K562 (cell line): ENCODE measurements around the gene CYB5R2. TPM values are rescaled to one million over a fixed set of nuclear protein-coding genes. Genes with fewer than 3 reads are reported as not detected.

Source experiments
- ATAC-seq: fragments of 200-7000 bp; cut with Tn5 transposase; 3 replicates; pipeline ENCODE4 v1.9.1; 2020; ENCODE audit warnings: moderate library complexity
- BruUV-seq: library from RNA; stranded (reverse); fragments of 400-500 nt; replicated peaks from 2 replicates; lab custom pipeline; 2021; lab: Mats Ljungman, UMichigan
- CTCF ChIA-PET: fragments of 300-600 bp; formaldehyde crosslinking; extraction: SDS; loops from one replicate; lab custom pipeline; 2021; ENCODE audit warnings: low intra/inter-chr PET ratio; lab: Yijun Ruan, JAX
- POLR2A ChIA-PET: fragments of 300-600, 350-650 bp; sonication (Branson Sonifier 250); formaldehyde crosslinking; extraction: SDS; loops from one replicate; lab custom pipeline; 2021; ENCODE audit warnings: antibody characterized with exemption, inconsistent platforms; lab: Yijun Ruan, JAX
- DNase-seq, 4 experiments: peaks; one replicate each; pipeline versions ENCODE4 v3.0.0 to v3.0.0-alpha.2; 2011 to 2018; ENCODE audit warnings: low spot score in 3 of 4, mixed read lengths in 3 of 4; ENCODE audit errors: extremely low read depth in 1 of 4
- FAIRE-seq: peaks from 2 replicates; lab custom pipeline; 2011; peaks lifted over from hg19 to GRCh38; lab: Jason Lieb, UNC
- H2AFZ ChIP-seq: 2 replicates; pipeline ENCODE4 v1.6.0; 2011; ENCODE audit warnings: low read depth, low read length, control low read depth, inconsistent platforms
- H3K27ac ChIP-seq: fragments of 200-600 bp; 3 replicates; pipeline ENCODE4 v1.8.0; 2011; ENCODE audit warnings: low read depth, mild to moderate bottlenecking, control low read depth, inconsistent platforms, low read length, moderate library complexity, mixed read lengths; ENCODE audit errors: extremely low read depth
- H3K27me3 ChIP-seq, 2 experiments: fragments of 300-600 bp in 1 of 2; 2 replicates in 1 of 2; 3 replicates in 1 of 2; pipeline versions ENCODE4 v1.6.0 to v1.8.0; 2011; ENCODE audit warnings: inconsistent platforms in 2 of 2, low read length in 2 of 2, mild to moderate bottlenecking in 1 of 2, mixed read lengths in 1 of 2, moderate library complexity in 1 of 2; ENCODE audit not compliant: control insufficient read depth in 2 of 2, insufficient read depth in 2 of 2
- H3K36me3 ChIP-seq: fragments of 300-600 bp; 3 replicates; pipeline ENCODE4 v1.8.0; 2011; ENCODE audit warnings: mild to moderate bottlenecking, low read length, inconsistent platforms; ENCODE audit not compliant: control insufficient read depth, insufficient read depth
- H3K4me1 ChIP-seq, 2 experiments: fragments of 200-600 bp in 1 of 2; replicated peaks in 1 of 2; 2 replicates in 1 of 2; 3 replicates in 1 of 2; pipeline versions ENCODE4 v1.5.1 to v1.8.0; 2011; ENCODE audit warnings: inconsistent platforms in 2 of 2, low read length in 2 of 2, mild to moderate bottlenecking in 1 of 2, mixed read lengths in 1 of 2, moderate library complexity in 1 of 2; ENCODE audit not compliant: control insufficient read depth in 2 of 2, insufficient read depth in 2 of 2
- H3K4me2 ChIP-seq: 2 replicates; pipeline ENCODE4 v1.6.1; 2011; ENCODE audit warnings: low read length, control low read depth, inconsistent platforms, mixed read lengths; ENCODE audit not compliant: insufficient read depth
- H3K4me3 ChIP-seq: fragments of 200-600 bp; sonication (generic), shearing (Covaris generic); 2 replicates; pipeline ENCODE4 v1.5.1; 2016; ENCODE audit warnings: control low read depth, inconsistent platforms
- H3K79me2 ChIP-seq: fragments of 200-600 bp; 3 replicates; pipeline ENCODE4 v1.8.0; 2011; ENCODE audit warnings: low read length, inconsistent platforms; ENCODE audit not compliant: control insufficient read depth, insufficient read depth
- H3K9ac ChIP-seq, 2 experiments: 2 replicates each; pipeline versions ENCODE4 v1.6.0 to v1.6.1; 2011; ENCODE audit warnings: low read depth in 2 of 2, low read length in 2 of 2, control low read depth in 1 of 2, inconsistent platforms in 1 of 2, mild to moderate bottlenecking in 1 of 2, mixed read lengths in 1 of 2; ENCODE audit not compliant: insufficient read depth in 1 of 2
- H3K9me1 ChIP-seq: one replicate; pipeline ENCODE4 v1.6.0; 2011; ENCODE audit warnings: inconsistent platforms, mild to moderate bottlenecking, low read length, moderate library complexity; ENCODE audit not compliant: control insufficient read depth, insufficient read depth
- H3K9me3 ChIP-seq: replicated peaks from 2 replicates; pipeline ENCODE4 v1.5.1; 2011; ENCODE audit warnings: low read depth, low read length, inconsistent platforms; ENCODE audit not compliant: control insufficient read depth, insufficient read depth
- H4K20me1 ChIP-seq: replicated peaks from 2 replicates; pipeline ENCODE4 v1.6.1; 2011; ENCODE audit warnings: low read length, inconsistent platforms, mixed read lengths; ENCODE audit not compliant: control insufficient read depth, insufficient read depth
- BACH1 ChIP-seq: fragments of 200-800 bp; sonication (Bioruptor generic); IDR thresholded peaks from 2 replicates; pipeline ENCODE4 v1.6.1; 2016; ENCODE audit warnings: missing genetic modification characterization, missing compliant biosample characterization
- CSDE1 ChIP-seq, 2 experiments: fragments of 450-650 bp; IDR thresholded peaks; 2 replicates each; pipeline ENCODE4 v1.6.1; 2016; ENCODE audit warnings: mild to moderate bottlenecking in 1 of 2
- E2F1 ChIP-seq: sonication (generic); formaldehyde crosslinking; IDR thresholded peaks from 2 replicates; pipeline ENCODE4 v1.8.1; 2023; ENCODE audit warnings: mild to moderate bottlenecking, missing genetic modification reagents, moderate library complexity
- HES1 ChIP-seq: fragments of 450-650 bp; IDR thresholded peaks from 2 replicates; pipeline ENCODE4 v1.6.1; 2016; ENCODE audit warnings: low read depth, mild to moderate bottlenecking, moderate library complexity
- HEY1 ChIP-seq: fragments of 250-450 bp; sonication (Bioruptor Pico); IDR thresholded peaks from 2 replicates; pipeline ENCODE4 v1.5.0; 2020; ENCODE audit warnings: mild to moderate bottlenecking, moderate library complexity, borderline replicate concordance
- HMGN3 ChIP-seq: IDR thresholded peaks from 2 replicates; pipeline ENCODE4 v1.6.1; 2011; ENCODE audit warnings: borderline replicate concordance, low read depth, mild to moderate bottlenecking, mixed read lengths, low read length; ENCODE audit not compliant: insufficient read length; ENCODE audit errors: extremely low read depth
- KAT7 ChIP-seq: sonication (generic); formaldehyde crosslinking; IDR thresholded peaks from 2 replicates; pipeline ENCODE4 v1.8.0; 2022; ENCODE audit warnings: missing genetic modification reagents, mild to moderate bottlenecking, borderline replicate concordance
- LCOR ChIP-seq: sonication (generic); formaldehyde crosslinking; IDR thresholded peaks from 2 replicates; pipeline ENCODE4 v1.8.0; 2022; ENCODE audit warnings: mild to moderate bottlenecking, missing genetic modification reagents
- MTA3 ChIP-seq: fragments of 450-650 bp; formaldehyde crosslinking; IDR thresholded peaks from 2 replicates; pipeline ENCODE4 v1.6.1; 2017; ENCODE audit warnings: mild to moderate bottlenecking, borderline replicate concordance
- TBL1XR1 ChIP-seq, 2 experiments: IDR thresholded peaks; 2 replicates each; pipeline ENCODE4 v1.6.1; 2012; ENCODE audit warnings: improper control_type of control experiment in 2 of 2, low read length in 2 of 2, mild to moderate bottlenecking in 1 of 2
- THRA ChIP-seq: fragments of 450-650 bp; IDR thresholded peaks from 2 replicates; pipeline ENCODE4 v1.6.1; 2017; ENCODE audit warnings: mild to moderate bottlenecking, moderate library complexity
- UBTF ChIP-seq, 2 experiments: IDR thresholded peaks; 2 replicates each; pipeline ENCODE4 v1.6.1; 2012; ENCODE audit warnings: improper control_type of control experiment in 2 of 2, low read depth in 2 of 2, low read length in 2 of 2, borderline replicate concordance in 1 of 2
- ZBTB12 ChIP-seq: fragments of 250-450 bp; sonication (Bioruptor Pico); IDR thresholded peaks from 2 replicates; pipeline ENCODE4 v1.4.0; 2020
- ZBTB26 ChIP-seq: fragments of 450-650 bp; formaldehyde crosslinking; IDR thresholded peaks from 2 replicates; pipeline ENCODE4 v1.4.0; 2022; ENCODE audit warnings: missing genetic modification characterization
- WGBS: fragments of 100-300 bp; shearing (Covaris generic); methylation state at CpG from one replicate; pipeline ENCODE4 v1.1.6; 2016; ENCODE audit warnings: low coverage, mixed read lengths; ENCODE audit not compliant: insufficient coverage; ENCODE audit errors: missing lambda C conversion rate; 5-methylcytosine and 5-hydroxymethylcytosine counted together
- in situ Hi-C: fragments of 300-500 bp; cut with MboI; formaldehyde crosslinking; loops from 4 replicates; pipeline ENCODE4 v1.15.0; 2018; ENCODE audit warnings: inconsistent platforms, mixed read lengths
- intact Hi-C: fragments of 100-400 bp; cut with micrococcal nuclease; formaldehyde crosslinking; loops from 2 replicates; pipeline ENCODE4 v1.14.2; 2022
- polyA plus RNA-seq, 8 experiments: library from polyadenylated mRNA; depleted of rRNA in 4 of 8; stranded (reverse) in 5 of 8; unstranded in 3 of 8; fragments of >200 nt; fragmentation: Nextera tagmentation in 2 of 8; fragmentation: Illumina TruSeq in 1 of 8; extraction: Ambion mirVana in 2 of 8; extraction: Trizol in 1 of 8; gene quantifications; 2 replicates each; pipeline versions ENCODE4 v1.2.1 to v1.2.3, GENCODE V29; 2011 to 2014; ENCODE audit warnings: inconsistent platforms in 1 of 8, missing spikeins in 1 of 8
- total RNA-seq, 7 experiments: library from RNA; depleted of rRNA in 6 of 7; stranded (reverse); fragments of >200 nt in 6 of 7; fragmentation: Illumina TruSeq in 2 of 7; extraction: Trizol in 2 of 7; gene quantifications; 2 replicates each; pipeline versions ENCODE4 v1.2.1 to v1.2.3, GENCODE V29; 2011 to 2021; ENCODE audit warnings: low replicate concordance in 1 of 7

CYB5R2 gene
- total and polyA plus RNA-seq, 9 of the 15 experiments (the other 6 are each of a cell fraction or from before 2014, with no cell fraction given) = 8.2 to 28.7 (median 13.6) TPM

GRCh38 chr11:7696424-7696823, 23.1 kb upstream of the CYB5R2 start:
- ATAC-seq = no peak
- no peak for DNase-seq
- no peak overlapping the region for H3K9ac ChIP-seq
- H3K27ac ChIP-seq = no peak overlapping the region
- in situ Hi-C loops (no loop called here), intact Hi-C loops (loop anchor here (10.0 kb wide), 1 partner anchor 602 kb away; no protein-coding TSS in a partner anchor)
- peaks cover 7% of the 10 kb centered on the region; the same call in 1 of the 2 replicates for H4K20me1 ChIP-seq
- no TSS peak for BruUV-seq
- no peaks in the 10 kb centered on the region for H3K9me3 ChIP-seq
- no peak overlapping the region for H3K4me3 ChIP-seq
- no peaks in the 10 kb centered on the region for H3K79me2 ChIP-seq
- no peak overlapping the region for H2AFZ ChIP-seq
- H3K27me3 ChIP-seq = no peaks in the 10 kb centered on the region; a peak in 2 of 5 replicates
- no peak overlapping the region for H3K4me2 ChIP-seq
- H3K36me3 ChIP-seq = no peaks in the 10 kb centered on the region
- no peaks in the 10 kb centered on the region for H3K9me1 ChIP-seq
- CTCF ChIA-PET = no interaction called here
- FAIRE-seq = no peak
- 0% methylated on average over 2 of the region's 5 CpGs for WGBS
- no peaks in the 10 kb centered on the region for H3K4me1 ChIP-seq
- POLR2A ChIA-PET = no interaction called here
- TF ChIP-seq THRA (no peak), BACH1 (tag) (no peak), HES1 (no peak), TBL1XR1 (IDR thresholded peaks at IDR 0.05; ENCODE audit: low read length in 2 of 2) (no peak), LCOR (CRISPR knock-in tag) (no peak), ZBTB12 (CRISPR knock-in tag) (no peak), HMGN3 (no peak), UBTF (IDR thresholded peaks at IDR 0.05; ENCODE audit: borderline replicate concordance in 1 of 2, low read depth in 2 of 2, low read length in 2 of 2) (no peak), CSDE1 (IDR thresholded peaks at IDR 0.05) (no peak), KAT7 (CRISPR knock-in tag) (no peak), ZBTB26 (CRISPR knock-in tag) (no peak), E2F1 (CRISPR knock-in tag) (no peak), MTA3 (no peak), HEY1 (CRISPR knock-in tag) (no peak)
